HG02571 (cell line): Measurements from ENCODE around the gene CXCL17.

Experiments used
- ATAC-seq: cut with Tn5 transposase; IDR thresholded peaks from one replicate; pipeline ENCODE4 v1.9.1; 2021; ENCODE audit warnings: mild to moderate bottlenecking, moderate library complexity; ENCODE audit not compliant: unreplicated experiment

CXCL17 gene

DNA sequence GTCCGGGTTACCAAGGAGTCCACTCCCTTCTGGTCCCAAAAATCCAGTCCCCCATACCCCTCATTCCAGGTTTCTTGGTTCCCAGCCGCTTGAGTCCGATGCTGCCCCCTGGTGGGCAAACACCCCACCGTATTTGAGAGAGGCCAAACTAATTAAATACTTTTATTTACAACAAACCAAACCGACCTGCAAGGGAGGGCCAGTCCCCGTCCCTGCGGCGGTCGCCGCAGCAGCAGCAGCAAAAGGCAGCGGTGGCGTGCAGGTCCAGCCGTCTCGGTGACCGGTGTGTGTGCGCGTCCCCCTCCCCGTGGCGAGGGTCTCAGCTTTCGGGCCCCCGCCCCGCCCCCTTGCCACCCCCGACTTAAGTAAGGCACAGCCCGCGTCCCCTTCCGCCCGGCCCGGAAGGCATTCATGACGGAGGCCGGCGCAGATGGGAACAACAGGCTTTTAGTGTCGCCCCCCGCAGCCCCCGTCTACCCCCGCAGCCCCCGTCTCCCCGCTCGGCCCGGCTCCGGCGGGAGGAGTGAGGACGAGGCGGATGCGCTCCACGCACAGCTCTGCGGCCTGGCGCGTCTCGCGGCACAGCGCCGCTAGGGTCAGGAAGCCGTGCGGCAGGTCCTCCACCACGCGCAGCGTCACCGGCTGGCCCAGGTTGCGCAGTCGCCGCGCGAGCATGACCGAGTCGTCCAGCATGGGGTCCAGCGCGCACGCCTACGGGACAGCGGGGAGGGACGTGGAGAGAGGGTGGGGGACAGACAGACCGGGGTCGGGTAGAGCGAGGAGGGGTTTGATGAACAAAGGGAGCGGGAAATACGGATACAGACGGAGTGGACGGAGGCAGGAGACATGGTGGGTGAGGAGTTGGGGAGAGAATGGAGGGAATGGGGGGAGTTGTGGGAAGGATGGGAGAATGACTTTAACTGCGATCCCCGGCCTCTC, 41.1 kb downstream of the CXCL17 start:
- no peak for ATAC-seq

DNA sequence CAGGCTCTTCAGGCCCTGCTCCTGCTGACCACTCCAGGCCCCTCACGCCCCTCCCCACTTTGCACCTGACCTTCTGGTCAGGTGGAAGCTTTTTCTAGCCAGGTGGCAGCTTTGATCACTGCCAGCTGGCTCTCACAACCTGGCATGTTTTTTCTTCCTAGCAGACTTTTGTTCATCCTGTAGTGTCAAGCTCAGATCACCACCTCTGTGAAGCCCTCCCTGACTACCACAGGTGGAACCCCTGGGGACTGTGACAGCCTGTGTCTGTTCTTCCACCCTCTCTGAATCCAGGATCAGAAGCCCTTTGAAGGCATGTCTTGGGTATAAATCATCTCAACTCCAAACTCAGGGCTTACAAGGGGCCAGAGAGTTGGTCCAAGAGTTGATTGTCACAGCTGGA, 42.3 kb downstream of the CXCL17 start:
- no peak for ATAC-seq

DNA sequence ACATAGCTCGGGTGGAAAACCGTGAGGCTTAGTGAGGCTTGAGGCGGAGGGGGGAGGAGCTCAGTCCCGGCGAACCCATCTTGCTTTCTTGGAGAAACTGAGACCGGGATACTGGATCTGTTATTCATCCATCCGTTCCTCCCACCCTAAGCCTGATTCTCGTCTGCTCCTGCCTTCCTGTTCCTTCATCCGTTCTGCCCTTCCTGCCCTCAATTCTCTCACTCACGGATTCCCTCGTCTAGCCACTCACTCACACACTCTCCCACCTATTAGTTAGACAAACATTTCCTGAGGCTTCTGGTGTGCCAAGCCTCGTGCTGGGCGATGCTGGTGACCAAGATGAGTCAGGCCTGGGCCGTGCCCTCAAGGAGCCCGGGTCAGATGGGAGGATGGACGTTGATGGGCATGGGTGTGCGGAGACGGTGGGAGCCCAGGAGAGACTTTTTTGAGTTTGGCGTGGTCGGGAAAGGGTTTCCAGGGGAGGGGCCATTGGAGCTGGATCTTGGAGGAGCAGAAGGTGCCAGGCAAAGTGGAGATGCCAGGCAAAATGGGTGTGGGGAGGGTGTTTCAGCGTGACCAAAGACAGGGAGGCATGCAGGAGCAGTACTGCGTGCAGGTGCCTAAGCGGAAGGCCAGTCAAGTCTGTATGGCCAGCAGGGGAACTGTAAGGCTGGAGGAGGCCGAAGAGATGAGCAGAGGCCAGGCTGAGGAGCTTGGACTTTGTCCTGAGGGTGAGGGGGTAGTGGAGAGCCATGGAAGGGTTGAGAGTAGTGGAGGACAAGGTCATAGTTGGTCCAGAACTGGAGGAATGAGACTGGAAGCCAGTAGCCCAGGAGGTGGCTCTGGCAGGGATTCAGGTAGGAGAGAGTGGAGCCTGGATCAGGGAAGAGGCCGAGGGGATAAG, 45.2 kb downstream of the CXCL17 start:
- ATAC-seq = no peak

DNA sequence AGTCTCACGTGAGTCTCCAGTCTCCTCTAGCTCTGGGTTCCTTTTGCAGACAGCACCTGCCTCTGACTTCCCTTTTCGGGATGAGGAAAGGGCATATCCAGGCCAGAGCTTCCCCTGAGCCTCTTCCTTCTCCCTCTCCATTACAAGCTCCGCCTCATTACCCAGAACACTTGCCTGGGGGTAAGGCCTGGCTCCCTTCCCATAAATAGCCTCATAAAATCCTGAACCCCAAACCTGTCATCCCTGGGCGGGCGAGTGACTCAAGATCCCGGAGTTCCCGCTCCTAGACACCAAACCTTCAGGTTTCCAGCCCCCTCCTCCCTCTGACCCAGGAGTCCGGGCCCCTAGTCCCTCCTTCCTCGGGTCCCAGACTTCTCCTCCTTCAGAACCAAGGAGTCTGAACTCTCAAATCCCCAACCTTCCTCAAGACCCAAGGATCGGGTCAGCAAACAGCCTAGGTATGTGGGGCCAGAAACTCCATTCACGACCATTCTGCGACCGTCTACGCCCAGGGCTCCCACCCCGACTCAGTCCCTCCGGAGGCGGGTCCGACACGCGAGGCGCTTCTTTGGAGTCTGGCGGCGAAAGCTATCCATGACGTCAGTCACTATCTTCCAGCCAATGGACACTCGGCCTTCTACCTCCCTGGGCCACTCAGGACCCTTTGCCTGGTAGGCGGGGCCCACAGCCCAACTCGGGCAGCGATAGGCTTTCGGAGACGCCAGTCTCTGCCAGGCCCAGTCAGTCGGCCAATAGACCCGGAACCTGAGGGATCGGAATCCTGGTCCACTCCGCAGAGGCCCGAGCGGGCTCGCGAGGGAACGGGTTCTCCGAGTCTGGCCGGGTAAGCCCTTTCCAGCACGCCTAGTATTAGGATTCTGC, 46.1 kb downstream of the CXCL17 start:
- ATAC-seq = peak; percentile 91

DNA sequence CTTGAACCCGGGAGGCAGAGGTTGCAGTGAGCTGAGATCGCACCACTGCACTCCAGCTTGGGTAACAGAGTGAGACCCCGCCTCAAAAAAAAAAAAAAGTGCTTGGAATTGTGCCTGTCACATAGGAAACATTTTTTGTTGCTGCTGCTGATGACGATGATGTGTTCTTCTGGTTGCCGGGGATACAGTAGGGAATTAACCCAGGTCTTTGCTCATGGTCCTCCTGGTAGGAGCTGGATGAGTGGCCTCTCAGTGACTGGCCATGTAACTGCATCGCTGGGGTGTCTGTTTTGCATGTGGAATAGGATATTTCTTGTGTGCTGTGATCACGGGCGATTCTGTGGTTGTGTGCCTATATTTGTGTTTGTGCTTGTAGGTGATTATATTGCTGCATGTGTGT, 48.0 kb downstream of the CXCL17 start:
- ATAC-seq = no peak

DNA sequence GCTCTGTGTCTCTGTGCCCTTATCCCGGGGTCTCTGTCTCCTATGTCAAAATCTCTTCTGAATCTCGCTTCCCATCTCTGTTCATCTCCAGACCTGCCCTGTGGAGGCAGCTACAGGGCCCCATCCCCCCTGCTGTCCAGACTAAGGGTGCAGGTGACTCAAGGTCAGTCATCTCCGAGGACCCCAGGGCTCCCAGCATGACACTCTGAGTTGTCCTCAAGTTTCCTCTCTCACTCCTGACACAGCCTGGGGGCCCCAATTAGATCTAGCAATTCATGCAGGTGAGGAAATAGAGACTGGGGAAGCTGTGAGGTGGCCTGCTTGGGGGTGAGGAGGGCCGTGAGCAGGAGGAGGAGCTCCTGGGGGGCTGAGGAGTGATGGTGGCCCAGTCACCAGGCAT, 50.6 kb downstream of the CXCL17 start:
- ATAC-seq = no peak

DNA sequence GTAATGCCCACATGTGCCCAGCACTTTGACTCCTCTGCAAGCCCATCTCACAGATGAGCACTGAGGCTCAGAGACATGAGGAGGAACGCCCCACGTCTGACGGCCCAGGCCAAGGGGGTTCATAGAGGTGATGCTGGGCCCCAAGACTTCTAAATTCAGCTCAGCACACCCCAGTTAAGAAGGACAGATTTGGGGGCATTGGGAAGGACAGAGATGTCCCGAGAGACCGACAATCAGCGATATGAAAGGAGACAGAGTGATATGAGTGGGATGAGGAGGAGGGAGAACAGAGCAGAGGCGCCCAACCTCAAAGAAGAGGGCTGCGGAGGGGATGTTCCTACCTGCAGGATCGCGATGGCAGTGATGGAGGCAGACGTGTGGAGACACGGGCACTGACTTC, 52.8 kb downstream of the CXCL17 start, which contains the start of gene CNFN:
TSS of gene CNFN (minus strand) at position 399 of the 400 bp plus-strand sequence. CDS start 1,260 bp downstream, outside the sequence.
- ATAC-seq = no peak

DNA sequence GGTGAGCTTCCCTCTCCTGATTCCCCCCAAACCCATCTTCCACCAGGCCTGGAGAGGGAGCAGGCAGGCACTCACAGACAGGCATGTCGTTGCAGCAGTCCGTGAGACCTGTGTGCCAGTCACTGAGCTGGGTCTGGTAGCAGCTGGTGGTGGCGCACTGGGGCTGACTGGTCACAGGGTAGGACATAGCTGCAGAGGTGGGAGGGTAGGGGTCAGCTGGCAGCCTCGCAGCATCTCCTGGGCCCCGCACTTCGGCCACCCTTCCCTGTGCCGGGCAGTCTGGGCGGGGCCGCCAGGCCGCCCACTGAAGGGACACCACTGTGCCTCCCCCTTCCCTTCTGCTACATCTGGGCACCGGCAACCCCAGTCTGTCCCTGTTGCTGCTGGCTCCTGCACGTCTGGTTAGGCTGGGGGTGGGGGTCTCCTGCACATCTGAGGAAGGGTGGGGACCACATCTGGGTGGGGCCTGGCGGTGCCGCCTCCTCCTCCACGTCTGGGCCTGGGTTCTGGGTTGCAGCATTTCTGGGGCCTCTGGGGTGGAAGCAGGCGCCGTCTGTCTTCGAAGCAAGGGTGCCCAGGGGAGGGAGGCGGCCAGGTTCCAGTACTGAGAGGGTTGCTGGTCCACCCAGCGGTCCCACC, 53.8 kb downstream of the CXCL17 start:
- no peak for ATAC-seq

DNA sequence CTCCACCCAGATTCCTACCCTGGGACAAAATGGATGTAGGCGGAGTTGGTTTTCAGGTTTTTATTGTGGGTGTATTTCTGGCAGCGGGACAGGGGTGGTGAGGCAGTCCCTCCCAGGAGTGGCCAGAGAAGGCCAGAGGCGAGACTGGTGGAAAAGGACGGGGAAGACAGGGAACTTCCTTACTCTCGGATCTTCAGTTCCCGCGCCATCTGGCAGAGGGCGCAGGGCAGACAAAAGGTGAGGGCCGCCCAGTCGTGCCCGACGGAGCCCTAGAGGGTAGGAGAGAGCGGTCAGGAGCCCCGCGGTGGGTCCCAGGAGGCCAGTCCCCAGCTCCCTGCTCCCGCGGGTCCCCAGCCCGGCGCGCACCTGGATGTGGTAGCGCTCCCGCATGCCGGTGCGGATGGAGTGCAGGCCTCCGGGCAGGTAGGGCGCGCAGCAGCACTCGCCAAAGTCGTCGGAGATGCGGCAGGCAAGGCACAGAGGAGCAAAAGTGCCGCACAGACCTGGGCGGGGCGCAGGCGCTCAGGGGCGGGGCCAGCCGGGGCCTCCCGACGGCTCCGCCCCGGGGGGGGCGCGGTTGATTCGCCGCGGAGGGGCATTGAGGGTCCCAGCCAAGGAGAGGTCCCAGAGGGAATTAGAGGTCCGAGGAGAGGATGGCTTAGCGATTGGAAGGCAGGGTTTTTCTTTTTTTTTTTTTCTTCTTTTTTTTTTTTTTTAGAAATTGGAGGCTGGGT, 55.6 kb downstream of the CXCL17 start:
- ATAC-seq = no peak

DNA sequence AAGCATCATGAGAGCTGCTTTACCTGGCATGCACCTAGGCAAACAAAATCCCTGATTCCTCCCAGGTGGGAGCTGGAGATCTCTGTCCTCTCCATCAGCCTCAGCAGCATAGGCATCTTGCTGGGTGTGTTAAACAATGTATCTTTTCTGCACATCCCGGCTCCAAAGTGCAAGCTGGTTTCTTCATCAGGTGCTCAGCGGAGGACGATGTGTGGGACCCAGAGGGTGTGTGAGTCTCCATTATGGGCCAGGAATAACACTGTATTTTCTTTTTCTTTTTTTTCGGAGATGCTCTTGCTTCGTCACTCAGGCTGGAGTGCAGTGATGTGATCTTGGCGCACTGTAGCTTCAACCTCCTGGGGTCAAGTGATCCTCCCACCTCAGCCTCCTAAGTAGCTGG, 62.6 kb downstream of the CXCL17 start:
- ATAC-seq = no peak
